Panc1 (cell line): ENCODE measurements around the gene LNPEP. TPM values are rescaled to one million over a fixed set of nuclear protein-coding genes. Genes with fewer than 3 reads are reported as not detected.

Source experiments
- ATAC-seq: fragments of 200-7000 bp; cut with Tn5 transposase; 2 replicates; pipeline ENCODE4 v1.9.1; 2020; ENCODE audit warnings: mild to moderate bottlenecking, moderate library complexity
- BruUV-seq: library from RNA; stranded (reverse); fragments of 400-500 nt; replicated peaks from 2 replicates; lab custom pipeline; 2021; lab: Mats Ljungman, UMichigan
- CTCF ChIA-PET: fragments of 300-600 bp; sonication (Branson Sonifier 250); formaldehyde crosslinking; loops from one replicate; lab custom pipeline; 2022; ENCODE audit warnings: antibody characterized with exemption; lab: Charles Lee
- POLR2A ChIA-PET: fragments of 300-600 bp; sonication (Branson Sonifier 250); formaldehyde crosslinking; loops from one replicate; lab custom pipeline; 2022; ENCODE audit warnings: antibody characterized with exemption; lab: Charles Lee
- DNase-seq: peaks from one replicate; pipeline ENCODE4 v3.0.0-alpha.2; 2010; ENCODE audit warnings: low read depth, low spot score
- H3K27ac ChIP-seq: 2 replicates; pipeline ENCODE4 v1.5.1; 2011; ENCODE audit warnings: mild to moderate bottlenecking, low read length, inconsistent platforms
- H3K27me3 ChIP-seq: fragments of 200-500 bp; sonication (Bioruptor generic); 2 replicates; pipeline ENCODE4 v1.6.0; 2014; ENCODE audit warnings: low read length, inconsistent platforms; ENCODE audit not compliant: control insufficient read depth, insufficient read depth
- H3K36me3 ChIP-seq: fragments of 200-500 bp; sonication (Bioruptor generic); 2 replicates; pipeline ENCODE4 v1.5.1; 2014; ENCODE audit warnings: inconsistent platforms, mild to moderate bottlenecking, low read length, moderate library complexity; ENCODE audit not compliant: control insufficient read depth, insufficient read depth
- H3K4me1 ChIP-seq: 2 replicates; pipeline ENCODE4 v1.5.1; 2011; ENCODE audit warnings: inconsistent platforms, mild to moderate bottlenecking, low read length, moderate library complexity; ENCODE audit not compliant: control insufficient read depth, insufficient read depth
- H3K4me3 ChIP-seq, 2 experiments: 2 replicates each; pipeline ENCODE4 v1.5.1; 2011 to 2012; ENCODE audit warnings: low read depth in 2 of 2, low read length in 2 of 2, mild to moderate bottlenecking in 2 of 2, inconsistent platforms in 1 of 2, moderate library complexity in 1 of 2
- H3K9me3 ChIP-seq: fragments of 200-500 bp; sonication (Bioruptor generic); 2 replicates; pipeline ENCODE4 v1.5.1; 2014; ENCODE audit warnings: low read depth, mild to moderate bottlenecking, inconsistent platforms, low read length, moderate library complexity; ENCODE audit not compliant: control insufficient read depth, insufficient read depth
- CTCF ChIP-seq: fragments of 450-650 bp; IDR thresholded peaks from 2 replicates; pipeline ENCODE4 v1.5.1; 2017; ENCODE audit warnings: mild to moderate bottlenecking
- POLR2AphosphoS5 ChIP-seq: IDR thresholded peaks from 2 replicates; pipeline ENCODE4 v1.6.1; 2012; ENCODE audit warnings: mild to moderate bottlenecking, low read depth, low read length, moderate library complexity
- SIN3A ChIP-seq: IDR thresholded peaks from 2 replicates; pipeline ENCODE4 v1.6.1; 2012; ENCODE audit warnings: low read depth, mild to moderate bottlenecking, low read length, moderate library complexity, borderline replicate concordance; ENCODE audit not compliant: insufficient read depth
- TCF7L2 ChIP-seq: IDR thresholded peaks from 2 replicates; pipeline ENCODE4 v1.6.1; 2011; ENCODE audit warnings: mild to moderate bottlenecking, low read depth, low read length, inconsistent platforms
- in situ Hi-C: cut with HindIII; loops from 2 replicates; pipeline ENCODE4 v1.10.0; 2016; ENCODE audit warnings: low sequenced_read_pairs, low pct_unique_long_range_greater_than_20kb
- intact Hi-C: fragments of 100-400 bp; cut with micrococcal nuclease; formaldehyde crosslinking; loops from one replicate; pipeline ENCODE4 v1.10.0; 2022; ENCODE audit not compliant: unreplicated experiment
- total RNA-seq: library from RNA; stranded (reverse); gene quantifications from one replicate; pipeline ENCODE4 v1.2.1, GENCODE V29; 2021; ENCODE audit not compliant: unreplicated experiment
- TF ChIP-seq, protein P1 (sequence below), 2 experiments: IDR thresholded peaks; 2 replicates each; pipeline ENCODE4 v1.6.1; 2011 to 2012; ENCODE audit warnings: low read depth in 2 of 2, control low read depth in 1 of 2, low read length in 1 of 2, mild to moderate bottlenecking in 1 of 2, moderate library complexity in 1 of 2; ENCODE audit not compliant: insufficient read depth in 1 of 2

LNPEP gene
- total RNA-seq, 1 experiment from 2014 or later = 46.6 TPM

DNA sequence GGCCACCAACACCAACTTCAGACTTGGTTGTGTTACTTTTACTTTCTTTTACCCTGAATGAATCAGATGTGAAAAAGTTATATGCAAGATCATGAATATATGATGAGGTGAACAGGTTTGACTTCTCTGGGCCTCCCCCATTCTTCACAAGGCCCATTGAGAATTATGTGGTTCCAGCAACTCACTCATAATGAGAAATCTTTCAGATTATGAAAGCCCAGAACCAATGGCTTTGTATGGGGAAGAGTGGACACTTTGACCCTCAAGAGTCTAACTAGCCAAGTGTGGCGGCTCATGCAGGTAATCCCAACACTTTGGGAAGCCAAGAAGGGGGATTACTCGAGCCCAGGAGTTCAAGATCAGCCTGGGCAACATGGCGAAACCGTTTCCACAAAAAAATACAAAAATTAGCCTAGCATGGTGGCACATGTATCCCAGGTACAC, 16.1 kb upstream of the LNPEP start:
- intact Hi-C loops = no loop called here
- BruUV-seq = no TSS peak
- Histone ChIP-seq H3K4me1 (peaks cover 12% of the 10 kb centered on the region), H3K27ac (no peak overlapping the region), H3K9me3 (no peaks in the 10 kb centered on the region), H3K4me3 (no peak overlapping the region), H3K36me3 (no peaks in the 10 kb centered on the region), H3K27me3 (no peaks in the 10 kb centered on the region)
- no peak for TF ChIP-seq CTCF
- TF ChIP-seq, protein P1, sequence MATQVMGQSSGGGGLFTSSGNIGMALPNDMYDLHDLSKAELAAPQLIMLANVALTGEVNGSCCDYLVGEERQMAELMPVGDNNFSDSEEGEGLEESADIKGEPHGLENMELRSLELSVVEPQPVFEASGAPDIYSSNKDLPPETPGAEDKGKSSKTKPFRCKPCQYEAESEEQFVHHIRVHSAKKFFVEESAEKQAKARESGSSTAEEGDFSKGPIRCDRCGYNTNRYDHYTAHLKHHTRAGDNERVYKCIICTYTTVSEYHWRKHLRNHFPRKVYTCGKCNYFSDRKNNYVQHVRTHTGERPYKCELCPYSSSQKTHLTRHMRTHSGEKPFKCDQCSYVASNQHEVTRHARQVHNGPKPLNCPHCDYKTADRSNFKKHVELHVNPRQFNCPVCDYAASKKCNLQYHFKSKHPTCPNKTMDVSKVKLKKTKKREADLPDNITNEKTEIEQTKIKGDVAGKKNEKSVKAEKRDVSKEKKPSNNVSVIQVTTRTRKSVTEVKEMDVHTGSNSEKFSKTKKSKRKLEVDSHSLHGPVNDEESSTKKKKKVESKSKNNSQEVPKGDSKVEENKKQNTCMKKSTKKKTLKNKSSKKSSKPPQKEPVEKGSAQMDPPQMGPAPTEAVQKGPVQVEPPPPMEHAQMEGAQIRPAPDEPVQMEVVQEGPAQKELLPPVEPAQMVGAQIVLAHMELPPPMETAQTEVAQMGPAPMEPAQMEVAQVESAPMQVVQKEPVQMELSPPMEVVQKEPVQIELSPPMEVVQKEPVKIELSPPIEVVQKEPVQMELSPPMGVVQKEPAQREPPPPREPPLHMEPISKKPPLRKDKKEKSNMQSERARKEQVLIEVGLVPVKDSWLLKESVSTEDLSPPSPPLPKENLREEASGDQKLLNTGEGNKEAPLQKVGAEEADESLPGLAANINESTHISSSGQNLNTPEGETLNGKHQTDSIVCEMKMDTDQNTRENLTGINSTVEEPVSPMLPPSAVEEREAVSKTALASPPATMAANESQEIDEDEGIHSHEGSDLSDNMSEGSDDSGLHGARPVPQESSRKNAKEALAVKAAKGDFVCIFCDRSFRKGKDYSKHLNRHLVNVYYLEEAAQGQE (IDR thresholded peaks at IDR 0.05; ENCODE audit: insufficient read depth in 1 of 2, low read depth in 2 of 2, low read length in 1 of 2) = no peak
- no peak for TF ChIP-seq SIN3A
- no peak for TF ChIP-seq POLR2AphosphoS5
- no peak for TF ChIP-seq TCF7L2
- no peak for DNase-seq
- in situ Hi-C loops = no loop called here
- POLR2A ChIA-PET = no interaction called here
- ATAC-seq = no peak
- CTCF ChIA-PET = no interaction called here

DNA sequence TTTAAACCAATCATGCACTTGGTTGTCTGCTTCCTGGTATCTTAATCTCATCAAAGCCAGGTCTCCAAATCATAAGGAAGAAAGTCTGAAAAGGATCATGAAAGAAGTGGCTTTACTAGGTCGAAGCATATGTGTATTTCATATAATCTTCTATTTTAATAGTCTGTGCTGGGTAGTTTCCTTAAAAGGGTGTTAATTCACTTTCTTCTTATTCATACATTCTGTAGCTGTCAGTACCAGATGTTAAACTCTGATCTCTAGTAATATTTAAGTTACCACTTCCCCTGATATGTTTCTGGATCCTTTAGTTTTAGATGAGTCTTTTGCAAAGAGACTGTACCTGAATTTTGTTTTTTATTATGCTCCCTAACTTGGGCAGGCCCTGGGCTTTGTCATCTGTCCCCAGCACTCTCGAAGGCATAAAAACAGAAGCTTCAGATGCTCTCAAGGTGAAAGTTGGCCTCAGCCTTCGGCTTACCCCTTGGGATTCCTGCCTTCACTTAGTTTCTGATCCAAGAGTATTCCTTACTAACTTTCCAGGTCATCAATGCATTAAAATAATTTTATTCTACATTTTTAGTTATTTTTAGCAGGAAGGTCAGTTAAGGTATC, 15.0 kb upstream of the LNPEP start:
- in situ Hi-C loops = no loop called here
- H3K4me1 ChIP-seq = peaks cover 12% of the 10 kb centered on the region
- ChIA-PET CTCF (no interaction called here), POLR2A (no interaction called here)
- H3K4me3 ChIP-seq = no peak overlapping the region
- TF ChIP-seq SIN3A (no peak), TCF7L2 (no peak), CTCF (no peak), POLR2AphosphoS5 (no peak)
- TF ChIP-seq, protein P1 (IDR thresholded peaks at IDR 0.05; ENCODE audit: insufficient read depth in 1 of 2, low read depth in 2 of 2, low read length in 1 of 2) = no peak
- DNase-seq = no peak
- H3K27me3 ChIP-seq = no peaks in the 10 kb centered on the region
- no peak for ATAC-seq
- no peaks in the 10 kb centered on the region for H3K36me3 ChIP-seq
- no peak overlapping the region for H3K27ac ChIP-seq
- H3K9me3 ChIP-seq = no peaks in the 10 kb centered on the region
- intact Hi-C loops = no loop called here
- BruUV-seq = no TSS peak
